ENCODE measurements around the gene SPTBN1. TPM values are rescaled to one million over a fixed set of nuclear protein-coding genes. Genes with fewer than 3 reads are reported as not detected.

Gene SPTBN1
- total and polyA plus RNA-seq, 2 of the 13 experiments (the other 11 are each of a cell fraction or from before 2014, with no cell fraction given), result 123 to 299 TPM

DNA sequence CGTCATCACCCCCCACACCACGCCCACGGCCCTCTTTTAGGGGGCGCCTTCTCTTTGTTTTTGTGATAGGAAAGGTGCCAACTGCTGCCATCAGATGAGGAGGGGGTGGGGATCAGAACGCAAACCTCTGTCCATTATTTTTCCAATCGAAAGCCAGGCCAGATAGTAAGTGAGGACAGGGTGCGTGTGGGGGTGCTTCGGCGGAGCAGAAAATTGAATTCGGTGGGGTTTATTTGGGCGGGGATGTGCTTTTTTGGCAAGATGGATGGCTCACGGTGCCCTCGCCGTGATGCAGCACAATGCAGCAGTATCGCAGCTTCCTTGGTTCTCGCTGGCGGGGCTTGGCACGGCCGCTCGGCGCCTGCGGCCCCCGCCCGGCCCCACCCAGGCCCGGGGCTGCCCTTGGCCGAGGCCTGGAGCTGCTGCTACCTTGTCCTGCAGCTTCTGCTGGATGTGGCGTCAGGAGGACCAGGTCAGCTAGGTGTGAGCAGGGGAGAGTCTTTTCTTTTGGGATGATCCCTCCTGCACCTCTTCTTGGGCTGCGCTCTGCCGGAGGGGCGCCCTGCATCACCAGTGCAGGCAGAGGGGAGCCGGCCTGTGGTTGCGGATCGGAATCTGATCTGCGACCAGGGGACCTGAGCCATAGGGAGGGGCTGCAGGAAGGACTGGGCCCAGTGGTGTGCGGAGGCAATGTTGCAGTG, 1.3 kb downstream of the SPTBN1 start (continued):
- TF ChIP-seq, protein P1, sequence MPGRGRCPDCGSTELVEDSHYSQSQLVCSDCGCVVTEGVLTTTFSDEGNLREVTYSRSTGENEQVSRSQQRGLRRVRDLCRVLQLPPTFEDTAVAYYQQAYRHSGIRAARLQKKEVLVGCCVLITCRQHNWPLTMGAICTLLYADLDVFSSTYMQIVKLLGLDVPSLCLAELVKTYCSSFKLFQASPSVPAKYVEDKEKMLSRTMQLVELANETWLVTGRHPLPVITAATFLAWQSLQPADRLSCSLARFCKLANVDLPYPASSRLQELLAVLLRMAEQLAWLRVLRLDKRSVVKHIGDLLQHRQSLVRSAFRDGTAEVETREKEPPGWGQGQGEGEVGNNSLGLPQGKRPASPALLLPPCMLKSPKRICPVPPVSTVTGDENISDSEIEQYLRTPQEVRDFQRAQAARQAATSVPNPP (CRISPR knock-in tag; IDR thresholded peaks at IDR 0.05), result no peak
- TF ChIP-seq DR1 (CRISPR knock-in tag; IDR thresholded peaks at IDR 0.05) (no peak), NFRKB (IDR thresholded peaks at IDR 0.05) (no peak), ARNT2 (CRISPR knock-in tag; IDR thresholded peaks at IDR 0.05; ENCODE audit: low read depth) (no peak), CEBPB (IDR thresholded peaks at IDR 0.05; ENCODE audit: borderline replicate concordance, low read depth, low read length) (no peak), MTA1 (CRISPR knock-in tag; IDR thresholded peaks at IDR 0.05; ENCODE audit: borderline replicate concordance) (peak; percentile 61; the same call in 1 of the 2 replicates), ZNF367 (CRISPR knock-in tag; IDR thresholded peaks at IDR 0.05; ENCODE audit: borderline replicate concordance) (no peak), DNMT3B (CRISPR knock-in tag; conservative IDR thresholded peaks at IDR 0.05) (no peak), ZNF589 (CRISPR knock-in tag; conservative IDR thresholded peaks at IDR 0.05) (peak; percentile 70; the same call in 1 of the 2 replicates), NCOR1 (IDR thresholded peaks at IDR 0.05; ENCODE audit: borderline replicate concordance, low read length) (no peak), HNRNPK (IDR thresholded peaks at IDR 0.05; ENCODE audit: low read depth, low read length, poor library complexity, severe bottlenecking) (no peak), ZNF235 (CRISPR knock-in tag; IDR thresholded peaks at IDR 0.05; ENCODE audit: borderline replicate concordance) (0 out of 2 replicates have a peak, but pooled peaks have one; percentile 40), ZNF772 (CRISPR knock-in tag; IDR thresholded peaks at IDR 0.05) (no peak)
- TF ChIP-seq, protein P2, sequence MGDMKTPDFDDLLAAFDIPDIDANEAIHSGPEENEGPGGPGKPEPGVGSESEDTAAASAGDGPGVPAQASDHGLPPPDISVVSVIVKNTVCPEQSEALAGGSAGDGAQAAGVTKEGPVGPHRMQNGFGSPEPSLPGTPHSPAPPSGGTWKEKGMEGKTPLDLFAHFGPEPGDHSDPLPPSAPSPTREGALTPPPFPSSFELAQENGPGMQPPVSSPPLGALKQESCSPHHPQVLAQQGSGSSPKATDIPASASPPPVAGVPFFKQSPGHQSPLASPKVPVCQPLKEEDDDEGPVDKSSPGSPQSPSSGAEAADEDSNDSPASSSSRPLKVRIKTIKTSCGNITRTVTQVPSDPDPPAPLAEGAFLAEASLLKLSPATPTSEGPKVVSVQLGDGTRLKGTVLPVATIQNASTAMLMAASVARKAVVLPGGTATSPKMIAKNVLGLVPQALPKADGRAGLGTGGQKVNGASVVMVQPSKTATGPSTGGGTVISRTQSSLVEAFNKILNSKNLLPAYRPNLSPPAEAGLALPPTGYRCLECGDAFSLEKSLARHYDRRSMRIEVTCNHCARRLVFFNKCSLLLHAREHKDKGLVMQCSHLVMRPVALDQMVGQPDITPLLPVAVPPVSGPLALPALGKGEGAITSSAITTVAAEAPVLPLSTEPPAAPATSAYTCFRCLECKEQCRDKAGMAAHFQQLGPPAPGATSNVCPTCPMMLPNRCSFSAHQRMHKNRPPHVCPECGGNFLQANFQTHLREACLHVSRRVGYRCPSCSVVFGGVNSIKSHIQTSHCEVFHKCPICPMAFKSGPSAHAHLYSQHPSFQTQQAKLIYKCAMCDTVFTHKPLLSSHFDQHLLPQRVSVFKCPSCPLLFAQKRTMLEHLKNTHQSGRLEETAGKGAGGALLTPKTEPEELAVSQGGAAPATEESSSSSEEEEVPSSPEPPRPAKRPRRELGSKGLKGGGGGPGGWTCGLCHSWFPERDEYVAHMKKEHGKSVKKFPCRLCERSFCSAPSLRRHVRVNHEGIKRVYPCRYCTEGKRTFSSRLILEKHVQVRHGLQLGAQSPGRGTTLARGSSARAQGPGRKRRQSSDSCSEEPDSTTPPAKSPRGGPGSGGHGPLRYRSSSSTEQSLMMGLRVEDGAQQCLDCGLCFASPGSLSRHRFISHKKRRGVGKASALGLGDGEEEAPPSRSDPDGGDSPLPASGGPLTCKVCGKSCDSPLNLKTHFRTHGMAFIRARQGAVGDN (CRISPR knock-in tag; IDR thresholded peaks at IDR 0.05), result peak; percentile 81
- TF ChIP-seq, protein P3, sequence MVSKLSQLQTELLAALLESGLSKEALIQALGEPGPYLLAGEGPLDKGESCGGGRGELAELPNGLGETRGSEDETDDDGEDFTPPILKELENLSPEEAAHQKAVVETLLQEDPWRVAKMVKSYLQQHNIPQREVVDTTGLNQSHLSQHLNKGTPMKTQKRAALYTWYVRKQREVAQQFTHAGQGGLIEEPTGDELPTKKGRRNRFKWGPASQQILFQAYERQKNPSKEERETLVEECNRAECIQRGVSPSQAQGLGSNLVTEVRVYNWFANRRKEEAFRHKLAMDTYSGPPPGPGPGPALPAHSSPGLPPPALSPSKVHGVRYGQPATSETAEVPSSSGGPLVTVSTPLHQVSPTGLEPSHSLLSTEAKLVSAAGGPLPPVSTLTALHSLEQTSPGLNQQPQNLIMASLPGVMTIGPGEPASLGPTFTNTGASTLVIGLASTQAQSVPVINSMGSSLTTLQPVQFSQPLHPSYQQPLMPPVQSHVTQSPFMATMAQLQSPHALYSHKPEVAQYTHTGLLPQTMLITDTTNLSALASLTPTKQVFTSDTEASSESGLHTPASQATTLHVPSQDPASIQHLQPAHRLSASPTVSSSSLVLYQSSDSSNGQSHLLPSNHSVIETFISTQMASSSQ (IDR thresholded peaks at IDR 0.05; ENCODE audit: low read depth), result no peak
- TF ChIP-seq, protein P3 (CRISPR knock-in tag; IDR thresholded peaks at IDR 0.05; ENCODE audit: borderline replicate concordance), result peak; percentile 44; the same call in 1 of the 2 replicates
- TF ChIP-seq, protein P4, sequence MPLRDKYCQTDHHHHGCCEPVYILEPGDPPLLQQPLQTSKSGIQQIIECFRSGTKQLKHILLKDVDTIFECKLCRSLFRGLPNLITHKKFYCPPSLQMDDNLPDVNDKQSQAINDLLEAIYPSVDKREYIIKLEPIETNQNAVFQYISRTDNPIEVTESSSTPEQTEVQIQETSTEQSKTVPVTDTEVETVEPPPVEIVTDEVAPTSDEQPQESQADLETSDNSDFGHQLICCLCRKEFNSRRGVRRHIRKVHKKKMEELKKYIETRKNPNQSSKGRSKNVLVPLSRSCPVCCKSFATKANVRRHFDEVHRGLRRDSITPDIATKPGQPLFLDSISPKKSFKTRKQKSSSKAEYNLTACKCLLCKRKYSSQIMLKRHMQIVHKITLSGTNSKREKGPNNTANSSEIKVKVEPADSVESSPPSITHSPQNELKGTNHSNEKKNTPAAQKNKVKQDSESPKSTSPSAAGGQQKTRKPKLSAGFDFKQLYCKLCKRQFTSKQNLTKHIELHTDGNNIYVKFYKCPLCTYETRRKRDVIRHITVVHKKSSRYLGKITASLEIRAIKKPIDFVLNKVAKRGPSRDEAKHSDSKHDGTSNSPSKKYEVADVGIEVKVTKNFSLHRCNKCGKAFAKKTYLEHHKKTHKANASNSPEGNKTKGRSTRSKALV (CRISPR knock-in tag; IDR thresholded peaks at IDR 0.05), result peak; percentile 64; the same call in 1 of the 2 replicates
